GM18499 (cell line): ENCODE measurements around the gene KCNS3.

Source experiments
- ATAC-seq: cut with Tn5 transposase; IDR thresholded peaks from one replicate; pipeline ENCODE4 v1.9.1; 2021; ENCODE audit warnings: moderate number of reproducible peaks; ENCODE audit not compliant: insufficient read depth, unreplicated experiment

Gene KCNS3

DNA sequence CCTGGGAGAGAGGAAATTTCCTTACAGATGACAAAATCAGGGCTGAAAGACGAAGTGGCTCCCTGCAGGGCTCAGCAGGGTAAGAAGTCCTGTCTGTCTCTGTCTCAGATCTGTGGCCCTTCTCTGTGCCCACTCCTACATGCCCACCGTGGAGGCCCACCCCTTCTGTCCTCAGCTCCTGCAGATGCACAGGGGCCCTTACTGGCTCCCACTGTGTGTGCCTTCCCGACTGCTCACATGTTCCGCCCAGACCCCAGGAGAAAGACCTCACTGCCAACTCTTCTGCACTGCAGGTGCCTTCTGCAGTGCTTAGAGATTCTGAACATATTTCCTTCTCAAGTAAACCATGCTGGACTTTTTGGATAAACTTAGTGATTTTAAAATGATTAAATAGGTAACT lies 1.9 kb upstream of the KCNS3 start:
- ATAC-seq: no peak

GRCh38 chr2:17877811-17878280 lies 621 bp upstream of the KCNS3 start:
- ATAC-seq: no peak

GRCh38 chr2:17879137-17879912 lies 858 bp downstream of the KCNS3 start:
- no peak for ATAC-seq

GRCh38 chr2:17879913-17880274 lies 1.4 kb downstream of the KCNS3 start:
- ATAC-seq: no peak

DNA sequence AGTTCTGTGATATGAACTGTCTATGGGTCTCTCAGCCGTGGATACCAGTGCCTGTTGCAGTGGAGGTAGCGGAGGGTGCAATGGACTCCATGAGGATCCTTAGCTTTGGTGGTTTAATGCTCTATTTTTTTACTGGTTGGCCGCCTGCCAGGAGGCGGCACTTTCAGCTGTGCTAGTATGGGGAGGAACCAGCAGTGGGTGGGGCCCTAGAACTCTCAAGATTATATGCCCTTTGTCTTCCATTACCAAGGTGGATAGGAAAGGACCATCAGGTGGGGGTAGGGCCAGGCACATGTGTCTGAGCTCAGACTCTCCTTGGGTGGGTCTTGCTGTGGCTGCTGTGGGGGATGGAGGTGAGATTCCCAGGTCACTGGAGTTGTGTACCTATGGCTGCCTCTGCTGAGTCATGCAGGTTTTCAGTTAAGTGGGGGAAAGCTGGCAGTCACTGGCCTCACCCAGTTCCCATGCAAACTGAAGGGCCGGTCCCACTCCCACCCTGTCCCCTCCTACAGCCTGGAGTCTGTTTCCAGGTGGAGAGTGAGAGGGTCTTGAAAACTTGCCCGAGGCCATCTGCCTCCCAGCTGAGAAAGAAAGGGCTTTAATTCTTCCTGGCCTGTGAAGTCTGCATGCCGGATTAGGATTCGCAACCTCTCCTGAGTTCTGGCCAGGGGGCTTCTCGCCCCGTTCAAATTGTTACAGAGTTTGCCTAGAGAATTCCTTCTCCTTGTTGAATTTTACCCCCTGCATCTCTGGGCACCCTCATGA lies 14.5 kb downstream of the KCNS3 start:
- ATAC-seq: no peak

DNA sequence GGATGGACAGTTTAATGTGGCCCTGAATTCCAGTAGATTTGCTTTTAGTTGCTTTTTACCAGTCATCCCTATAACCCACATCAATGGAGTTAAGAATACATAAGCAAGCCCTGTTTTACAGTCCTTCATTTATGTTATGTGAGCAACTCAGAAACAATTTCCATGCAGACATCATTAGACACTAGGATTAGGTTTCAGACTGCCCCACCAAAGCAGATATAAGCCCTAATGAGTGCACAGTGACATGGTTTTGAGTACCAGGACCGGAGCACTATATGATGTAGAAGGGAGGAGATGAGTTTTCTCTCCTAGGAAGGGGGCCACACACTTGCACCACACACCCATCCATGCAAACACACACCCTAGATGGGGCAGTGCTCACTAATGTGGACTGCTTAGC lies 15.5 kb downstream of the KCNS3 start:
- ATAC-seq: no peak

DNA sequence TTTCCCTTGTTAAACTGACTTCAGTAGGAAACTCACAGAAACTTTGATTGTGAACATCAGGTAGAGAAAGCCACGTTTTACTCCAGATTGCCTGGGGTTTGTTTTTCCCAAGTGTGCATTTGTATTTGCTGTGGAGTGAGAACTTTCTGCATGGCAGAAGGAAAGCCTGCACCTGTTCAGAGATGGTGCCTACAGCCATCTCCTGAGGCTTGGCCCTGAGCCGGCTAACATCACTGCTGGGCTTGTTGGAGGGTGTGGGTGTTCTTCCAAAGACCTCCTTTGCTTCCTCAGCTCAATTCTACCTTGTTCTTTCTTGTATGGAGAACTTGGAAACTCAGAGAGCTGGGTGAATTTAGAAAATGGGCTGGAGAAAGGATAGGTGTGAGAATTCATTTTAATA lies 16.1 kb downstream of the KCNS3 start:
- ATAC-seq: no peak

GRCh38 chr2:17899871-17900270 lies 21.4 kb downstream of the KCNS3 start:
- no peak for ATAC-seq

- ATAC-seq: no peak
Measured at GRCh38 chr2:17901246-17901645, 22.8 kb downstream of the KCNS3 start.

DNA sequence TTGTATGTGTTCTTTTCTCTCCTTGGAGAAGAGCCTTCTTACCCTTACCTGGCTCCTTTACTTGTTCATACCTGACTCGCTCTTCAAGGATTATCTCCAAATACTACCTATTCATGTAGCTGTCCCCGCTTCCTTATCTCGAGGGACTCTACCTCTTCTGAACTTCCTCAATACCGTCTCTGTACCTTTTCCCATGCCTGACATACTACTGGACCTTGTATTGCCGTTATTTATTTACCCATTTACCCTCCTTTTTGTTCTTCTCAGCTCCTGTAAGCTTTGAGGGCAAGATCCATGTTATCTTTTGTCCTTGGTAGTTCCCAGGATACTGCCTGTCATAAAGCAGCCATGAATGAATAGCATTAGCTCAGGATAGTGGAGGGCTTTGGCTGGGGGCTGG lies 32.5 kb downstream of the KCNS3 start:
- no peak for ATAC-seq

GRCh38 chr2:17911491-17912260 lies 33.2 kb downstream of the KCNS3 start:
- ATAC-seq: peak; percentile 16

- peak; percentile 99 for ATAC-seq
Measured at GRCh38 chr2:17912266-17912691, 33.8 kb downstream of the KCNS3 start.

GRCh38 chr2:17915099-17915498 lies 36.6 kb downstream of the KCNS3 start:
- no peak for ATAC-seq

- no peak for ATAC-seq
Measured at GRCh38 chr2:17915811-17916518, 37.5 kb downstream of the KCNS3 start.

GRCh38 chr2:17916584-17916983 lies 38.1 kb downstream of the KCNS3 start:
- ATAC-seq: no peak

- ATAC-seq: no peak
Measured at GRCh38 chr2:17918789-17919188, 40.3 kb downstream of the KCNS3 start.

GRCh38 chr2:17930773-17931172 lies 52.3 kb downstream of the KCNS3 start:
- ATAC-seq: no peak

DNA sequence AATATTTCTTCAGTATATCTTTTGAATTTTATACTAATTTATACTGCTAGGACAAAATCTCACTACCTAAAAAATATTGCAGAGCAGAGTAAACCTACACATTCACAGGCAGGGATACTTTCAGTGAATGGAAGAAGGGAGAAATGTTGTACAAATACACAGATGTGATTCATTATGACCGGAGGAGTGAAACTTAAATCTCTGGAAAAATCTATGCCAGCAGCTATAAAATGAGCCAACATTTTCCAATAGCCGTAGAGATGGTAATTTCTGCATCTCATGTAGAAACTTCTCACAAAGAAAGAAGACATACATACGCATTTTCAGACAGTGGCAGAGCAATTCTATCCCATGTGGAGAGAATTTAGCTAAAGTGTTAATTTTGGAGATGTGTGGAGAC lies 54.8 kb downstream of the KCNS3 start:
- ATAC-seq: no peak

GRCh38 chr2:17934721-17935120 lies 56.3 kb downstream of the KCNS3 start:
- no peak for ATAC-seq

- ATAC-seq: no peak
Measured at GRCh38 chr2:17935242-17935885, 56.9 kb downstream of the KCNS3 start.
